ENCODE results near the gene RCC1. TPM values are rescaled to one million over a fixed set of nuclear protein-coding genes. Genes with fewer than 3 reads are reported as not detected.
"Not testable (repeated sequence)": the region's sequence is repeated elsewhere in the genome, so short reads cannot be mapped to it uniquely, and the experiment has no call there.

The RCC1 gene
- total RNA-seq: 100 to 1,000 TPM in 1 of 2 donors, 10 to 100 TPM in 1; 57.1 to 153 TPM

GRCh38 chr1:28505406-28506187 lies at the start of gene RCC1:
TSS of gene RCC1 (plus strand) at chr1:28506043. CDS start at chr1:28529867, 23,824 bp downstream.
- H3K36me3 Mint-ChIP-seq: peaks cover 42% of the 10 kb centered on the region

GRCh38 chr1:28456078-28456477 lies 49.8 kb upstream of the RCC1 start:
- ATAC-seq (peak in 1 of 2 donors; percentile 33), DNase-seq (ENCODE audit: low spot score) (no peak)
- no peaks in the 10 kb centered on the region for H3K9me3 Mint-ChIP-seq
- H3K27ac Mint-ChIP-seq: peak overlapping the region; percentile 5 to 37
- H3K27me3 Mint-ChIP-seq: no peaks in the 10 kb centered on the region
- no peak overlapping the region for H3K4me3 Mint-ChIP-seq
- H3K36me3 Mint-ChIP-seq: no peaks in the 10 kb centered on the region
- peaks cover 6 to 11% of the 10 kb centered on the region in 2 donors for H3K4me1 Mint-ChIP-seq (ENCODE audit: low read depth in 2 of 2)

More at GRCh38 chr1:28505406-28506187, at the start of gene RCC1:
- peak; percentile 97 for DNase-seq (ENCODE audit: low spot score)
- H3K27me3 Mint-ChIP-seq: no peaks in the 10 kb centered on the region
- H3K9me3 Mint-ChIP-seq: no peaks in the 10 kb centered on the region
- peak within 1 kb of the TSS; percentile 94 to 97 for H3K27ac Mint-ChIP-seq
- peaks cover 38 to 44% of the 10 kb centered on the region in 2 donors for H3K4me1 Mint-ChIP-seq (ENCODE audit: low read depth in 2 of 2)
- H3K4me3 Mint-ChIP-seq: peak within 1 kb of the TSS; percentile 93
- ATAC-seq: peak; percentile 93

GRCh38 chr1:28457678-28458077 lies 48.2 kb upstream of the RCC1 start:
- H3K4me3 Mint-ChIP-seq: no peak overlapping the region
- no peak overlapping the region for H3K27ac Mint-ChIP-seq
- no peak for DNase-seq (ENCODE audit: low spot score)

GRCh38 chr1:28458237-28459228 lies 47.3 kb upstream of the RCC1 start:
- DNase-seq (ENCODE audit: low spot score) (no peak), ATAC-seq (no peak)
- no peaks in the 10 kb centered on the region for H3K36me3 Mint-ChIP-seq
- peak overlapping the region in 1 of 2 donors; percentile 18 for H3K27ac Mint-ChIP-seq
- H3K27me3 Mint-ChIP-seq: no peaks in the 10 kb centered on the region
- no peaks in the 10 kb centered on the region for H3K9me3 Mint-ChIP-seq
- H3K4me1 Mint-ChIP-seq (ENCODE audit: low read depth in 2 of 2): peaks cover 6 to 7% of the 10 kb centered on the region in 2 donors
- H3K4me3 Mint-ChIP-seq: no peak overlapping the region

More at GRCh38 chr1:28457678-28458077, 48.2 kb upstream of the RCC1 start:
- no peaks in the 10 kb centered on the region for H3K27me3 Mint-ChIP-seq
- H3K36me3 Mint-ChIP-seq: no peaks in the 10 kb centered on the region
- no peaks in the 10 kb centered on the region for H3K9me3 Mint-ChIP-seq
- no peak for ATAC-seq
- H3K4me1 Mint-ChIP-seq (ENCODE audit: low read depth in 2 of 2): peaks cover 6 to 11% of the 10 kb centered on the region in 2 donors

- Mint-ChIP-seq H3K27me3 (no peaks in the 10 kb centered on the region), H3K9me3 (no peaks in the 10 kb centered on the region), H3K27ac (peak overlapping the region in 1 of 2 donors; percentile 42), H3K4me3 (no peak overlapping the region), H3K36me3 (no peaks in the 10 kb centered on the region), H3K4me1 (ENCODE audit: low read depth in 2 of 2) (peaks cover 7 to 8% of the 10 kb centered on the region in 2 donors)
- no peak for DNase-seq (ENCODE audit: low spot score)
- no peak for ATAC-seq
These were observed 39.5 kb upstream of the RCC1 start for GRCh38 chr1:28466226-28466778.

- Mint-ChIP-seq H3K9me3 (no peaks in the 10 kb centered on the region), H3K36me3 (no peaks in the 10 kb centered on the region), H3K4me1 (ENCODE audit: low read depth in 2 of 2) (peaks cover 7 to 11% of the 10 kb centered on the region in 2 donors), H3K27ac (no peak overlapping the region), H3K4me3 (no peak overlapping the region), H3K27me3 (no peaks in the 10 kb centered on the region)
- no peak for ATAC-seq
- DNase-seq (ENCODE audit: low spot score): no peak
These were observed 35.7 kb upstream of the RCC1 start for GRCh38 chr1:28470146-28470545.

GRCh38 chr1:28479497-28479896 lies 26.3 kb upstream of the RCC1 start:
- not testable (repeated sequence) for ATAC-seq; H3K27ac Mint-ChIP-seq; DNase-seq (ENCODE audit: low spot score); H3K9me3 Mint-ChIP-seq; H3K4me3 Mint-ChIP-seq; H3K4me1 Mint-ChIP-seq (ENCODE audit: low read depth in 2 of 2); H3K27me3 Mint-ChIP-seq
- peaks cover 19% of the 10 kb centered on the region for H3K36me3 Mint-ChIP-seq

GRCh38 chr1:28480308-28480707 lies 25.5 kb upstream of the RCC1 start:
- H3K36me3 Mint-ChIP-seq: peaks cover 19% of the 10 kb centered on the region
- DNase-seq (ENCODE audit: low spot score) (no peak), ATAC-seq (no peak)
- no peaks in the 10 kb centered on the region for H3K9me3 Mint-ChIP-seq
- H3K4me1 Mint-ChIP-seq (ENCODE audit: low read depth in 2 of 2): peaks cover 0 to 5% of the 10 kb centered on the region in 2 donors
- H3K4me3 Mint-ChIP-seq: no peak overlapping the region
- no peaks in the 10 kb centered on the region for H3K27me3 Mint-ChIP-seq
- no peak overlapping the region for H3K27ac Mint-ChIP-seq

- peaks cover 13% of the 10 kb centered on the region for H3K36me3 Mint-ChIP-seq
- H3K4me1 Mint-ChIP-seq (ENCODE audit: low read depth in 2 of 2): peaks cover 0 to 5% of the 10 kb centered on the region in 2 donors
These were observed 23.7 kb upstream of the RCC1 start for GRCh38 chr1:28482138-28482537.

GRCh38 chr1:28482702-28483101 lies 23.1 kb upstream of the RCC1 start:
- H3K36me3 Mint-ChIP-seq: peaks cover 11% of the 10 kb centered on the region
- H3K4me1 Mint-ChIP-seq (ENCODE audit: low read depth in 2 of 2): peaks cover 0 to 5% of the 10 kb centered on the region in 2 donors
- no peak overlapping the region for H3K27ac Mint-ChIP-seq
- no peaks in the 10 kb centered on the region for H3K9me3 Mint-ChIP-seq
- ATAC-seq: no peak
- H3K4me3 Mint-ChIP-seq: no peak overlapping the region
- no peaks in the 10 kb centered on the region for H3K27me3 Mint-ChIP-seq
- no peak for DNase-seq (ENCODE audit: low spot score)

More at GRCh38 chr1:28482138-28482537, 23.7 kb upstream of the RCC1 start:
- Mint-ChIP-seq H3K4me3 (no peak overlapping the region), H3K27me3 (no peaks in the 10 kb centered on the region), H3K27ac (no peak overlapping the region), H3K9me3 (no peaks in the 10 kb centered on the region)
- no peak for ATAC-seq
- DNase-seq (ENCODE audit: low spot score): no peak

- Mint-ChIP-seq H3K36me3 (peaks cover 12% of the 10 kb centered on the region), H3K27me3 (no peaks in the 10 kb centered on the region), H3K4me3 (no peak overlapping the region), H3K9me3 (no peaks in the 10 kb centered on the region), H3K4me1 (ENCODE audit: low read depth in 2 of 2) (peaks cover 0 to 5% of the 10 kb centered on the region in 2 donors), H3K27ac (peak overlapping the region in 1 of 2 donors; percentile 49)
- ATAC-seq (no peak), DNase-seq (ENCODE audit: low spot score) (no peak)
These were observed 11.1 kb upstream of the RCC1 start for GRCh38 chr1:28494737-28495136.

- no peaks in the 10 kb centered on the region for H3K9me3 Mint-ChIP-seq
- H3K27me3 Mint-ChIP-seq: no peaks in the 10 kb centered on the region
- peaks cover 9% of the 10 kb centered on the region for H3K36me3 Mint-ChIP-seq
- H3K27ac Mint-ChIP-seq: no peak overlapping the region
- DNase-seq (ENCODE audit: low spot score) (no peak), ATAC-seq (no peak)
- no peak overlapping the region for H3K4me3 Mint-ChIP-seq
- H3K4me1 Mint-ChIP-seq (ENCODE audit: low read depth in 2 of 2): peaks cover 0 to 3% of the 10 kb centered on the region in 2 donors
These were observed 6.3 kb upstream of the RCC1 start for GRCh38 chr1:28499553-28499952.

GRCh38 chr1:28501925-28502324 lies 3.9 kb upstream of the RCC1 start:
- Mint-ChIP-seq H3K36me3 (peaks cover 12% of the 10 kb centered on the region), H3K4me3 (no peak overlapping the region), H3K9me3 (no peaks in the 10 kb centered on the region), H3K27ac (peak overlapping the region in 1 of 2 donors; percentile 2), H3K27me3 (no peaks in the 10 kb centered on the region), H3K4me1 (ENCODE audit: low read depth in 2 of 2) (peaks cover 11 to 14% of the 10 kb centered on the region in 2 donors)
- ATAC-seq: no peak
- no peak for DNase-seq (ENCODE audit: low spot score)
